Articular chondrocyte of knee joint (primary cell): Measurements from ENCODE around the gene PSORS1C1. TPM values are rescaled to one million over a fixed set of nuclear protein-coding genes. Genes with fewer than 3 reads are reported as not detected.

Experiments used
- small RNA-seq: library from RNA; depleted of rRNA; stranded (forward); fragments of <200 nt; gene quantifications from one replicate; pipeline ENCODE3, GENCODE V24; 2012
- total RNA-seq: library from RNA; depleted of rRNA; stranded (reverse); fragments of >200 nt; gene quantifications from 2 replicates; pipeline ENCODE4 v1.2.3, GENCODE V29; 2012

PSORS1C1 gene, protein sequence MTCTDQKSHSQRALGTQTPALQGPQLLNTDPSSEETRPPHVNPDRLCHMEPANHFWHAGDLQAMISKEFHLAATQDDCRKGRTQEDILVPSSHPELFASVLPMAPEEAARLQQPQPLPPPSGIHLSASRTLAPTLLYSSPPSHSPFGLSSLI
- 3.0 and 3.1 TPM in 2 replicates for total RNA-seq

GRCh38 chr6:31114541-31114878 lies at the start of gene PSORS1C1:
TSS of gene PSORS1C1 (plus strand) at chr6:31114800. CDS start at chr6:31129633, 14,833 bp downstream.

GRCh38 chr6:31112478-31112877 lies 2.1 kb upstream of the PSORS1C1 start, which contains the start of gene C6orf15:
TSS of gene C6orf15 (minus strand) at chr6:31112575. CDS start at chr6:31112555, 20 bp downstream.

DNA sequence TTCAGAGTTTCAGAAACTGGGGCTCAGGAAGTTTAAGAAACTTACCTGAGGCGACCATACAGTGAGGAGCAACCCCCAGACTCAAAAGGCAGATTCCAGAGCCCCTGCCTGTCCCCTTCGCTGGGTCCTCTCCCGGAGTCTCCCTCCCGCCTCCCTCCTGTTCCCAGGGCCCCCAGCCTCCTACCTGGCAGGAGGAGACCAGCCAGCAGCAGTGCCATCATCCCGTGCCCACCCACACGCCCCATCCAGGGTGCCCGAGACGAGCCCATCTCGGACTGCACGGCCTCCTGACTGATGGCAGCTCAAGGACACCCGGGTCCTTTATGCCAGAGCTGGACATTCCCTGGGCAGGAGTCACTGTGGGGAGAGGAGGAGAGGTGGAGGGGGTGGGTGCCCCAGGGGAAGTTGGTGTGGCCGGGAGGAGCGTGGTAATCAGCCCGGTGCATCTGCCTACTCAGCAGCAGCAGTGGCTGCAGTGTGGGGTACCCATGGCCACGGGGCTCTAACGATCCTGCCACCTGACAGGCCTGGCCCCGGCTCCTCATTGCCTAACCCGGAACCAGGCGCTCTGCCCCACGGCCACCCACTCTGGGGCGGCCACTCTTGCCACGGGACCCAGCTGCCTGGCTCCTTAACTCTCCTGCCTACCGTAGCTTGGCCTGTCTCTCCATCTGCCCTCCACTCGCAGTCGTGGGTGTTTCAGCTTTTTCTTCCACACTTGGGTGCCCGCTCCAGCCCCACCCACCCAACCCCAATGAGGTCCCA lies 5.7 kb downstream of the PSORS1C1 start, which contains the start of gene CDSN:
Gene CDSN, minus strand, starts transcription at position 296 of the 765 bp plus-strand sequence. Its CDS starts 27 bp downstream, at position 269.

GRCh38 chr6:31138982-31139381 lies 24.4 kb downstream of the PSORS1C1 start, which contains the start of gene PSORS1C2:
TSS of gene PSORS1C2 (minus strand) at chr6:31139066. CDS start at chr6:31139026, 40 bp downstream.

DNA sequence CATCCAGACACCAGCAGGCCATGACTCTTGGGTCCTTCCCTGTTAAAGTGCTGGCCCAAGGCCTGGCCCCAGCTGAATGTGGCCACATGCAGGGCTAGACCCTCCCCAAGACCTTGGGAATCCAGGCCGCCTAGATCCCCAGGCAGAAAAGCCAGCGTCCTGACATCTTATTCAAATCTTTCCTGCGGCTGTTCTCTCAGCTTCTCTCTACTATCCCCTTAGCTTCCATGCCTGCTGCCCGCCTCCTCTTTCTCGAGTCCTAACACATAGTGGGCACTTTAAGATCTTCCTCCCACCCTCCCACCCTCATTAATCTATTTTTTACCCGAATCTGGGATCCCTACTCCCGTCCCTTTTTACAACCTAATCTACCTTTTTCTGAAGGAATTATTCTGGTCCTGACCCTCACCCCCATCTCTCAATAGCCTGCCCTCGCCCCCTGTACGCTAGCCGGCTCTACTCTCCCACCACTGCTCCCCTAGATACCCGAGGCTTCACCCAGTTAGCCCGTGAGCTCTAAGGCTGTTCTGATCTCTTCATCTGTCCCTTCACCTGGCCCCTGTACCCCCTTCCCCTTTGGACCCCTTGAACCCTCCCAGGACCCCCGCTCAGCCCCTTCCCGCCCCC lies 43.0 kb downstream of the PSORS1C1 start, which contains the start of gene CCHCR1:
Gene CCHCR1, minus strand, starts transcription at position 290 of the 627 bp plus-strand sequence. Its CDS starts 202 bp downstream, at position 88.

DNA sequence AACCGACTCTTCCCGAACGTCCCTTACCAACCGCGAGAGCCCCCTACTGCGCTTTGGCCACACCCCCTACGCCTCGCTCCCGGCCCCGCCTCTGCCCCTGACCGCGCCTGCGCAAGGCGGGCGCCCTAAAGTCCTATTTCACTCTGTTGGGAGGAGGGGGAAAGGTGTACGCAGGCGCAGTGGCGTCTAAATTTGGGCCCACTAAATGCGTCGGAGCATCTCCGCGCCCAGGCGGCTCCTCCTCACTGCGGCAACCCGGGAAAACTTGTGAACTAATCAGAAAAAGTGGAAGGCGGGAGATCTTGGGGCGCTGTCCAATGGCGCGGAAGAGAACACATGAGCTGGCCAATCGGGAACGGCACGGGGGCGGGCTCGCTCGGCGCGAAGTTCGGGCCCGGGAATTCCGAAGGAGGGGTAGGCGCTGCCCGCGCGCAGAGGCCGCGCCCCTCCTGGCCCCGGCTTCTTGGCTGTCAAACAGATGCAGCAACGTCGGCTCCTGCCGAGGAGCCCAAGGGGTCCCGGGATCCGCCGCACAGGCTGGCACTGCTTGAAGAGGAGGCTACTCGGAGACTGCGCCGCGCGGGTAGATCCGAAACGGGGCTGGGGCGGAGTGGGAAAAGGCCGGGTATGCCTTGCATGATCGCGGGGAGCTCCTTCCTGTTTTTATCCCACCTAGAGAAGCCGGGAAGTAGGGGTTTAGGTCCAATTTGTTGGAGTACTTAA lies 43.7 kb downstream of the PSORS1C1 start, which contains the start of gene TCF19:
Gene TCF19, plus strand, starts transcription at position 450 of the 723 bp plus-strand sequence. CDS start 881 bp downstream, outside the sequence.

DNA sequence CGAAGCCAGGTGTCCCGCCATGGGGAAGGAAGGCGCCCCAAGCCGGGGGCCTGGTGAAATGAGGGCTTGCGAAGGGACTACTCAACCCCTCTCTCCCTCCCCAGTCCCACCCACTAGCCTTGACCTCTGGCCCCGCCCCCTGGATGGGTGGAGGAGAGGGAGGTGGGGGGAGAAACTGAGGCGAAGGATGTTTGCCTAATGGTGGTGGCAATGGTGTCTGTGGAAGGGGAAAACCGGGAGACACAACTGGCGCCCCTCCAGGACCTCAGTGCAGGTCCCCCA lies 55.9 kb downstream of the PSORS1C1 start, which contains the start of gene POU5F1:
Gene POU5F1, minus strand, starts transcription at position 83 of the 282 bp plus-strand sequence. Its CDS starts 62 bp downstream, at position 21.

Small RNAs within 50 kb of the gene (small RNA-seq; reads per million reads assigned to genes)
- not detected for gene POLR2LP1
- not detected for gene RNU6-1133P

Other genes with a start within 250 kb of the PSORS1C1 start
- gene DDR1, start 230.3 kb upstream of the PSORS1C1 start, total RNA-seq, result 16.7 and 22.2 TPM in 2 replicates
- 12.3 and 16.5 TPM in 2 replicates for gene GTF2H4, start 206.6 kb upstream of the PSORS1C1 start, total RNA-seq
- 10.8 and 14.5 TPM in 2 replicates for gene VARS2, start 200.6 kb upstream of the PSORS1C1 start, total RNA-seq
- gene SFTA2, start 182.6 kb upstream of the PSORS1C1 start, total RNA-seq, result not detected in 2 replicates
- gene MUCL3, start 173.8 kb upstream of the PSORS1C1 start, total RNA-seq, result not detected in 2 replicates
- gene MUC21, start 131.1 kb upstream of the PSORS1C1 start, total RNA-seq, result not detected in 2 replicates
- not detected in 2 replicates for gene MUC22, start 104.3 kb upstream of the PSORS1C1 start, total RNA-seq
- not detected in 2 replicates for gene C6orf15, start 2.2 kb upstream of the PSORS1C1 start, total RNA-seq
- gene CDSN, start 5.6 kb downstream of the PSORS1C1 start, total RNA-seq, result not detected in 2 replicates
- not detected in 2 replicates for gene PSORS1C2, start 24.3 kb downstream of the PSORS1C1 start, total RNA-seq
- gene CCHCR1, start 43.0 kb downstream of the PSORS1C1 start, total RNA-seq, result 12.7 and 14.5 TPM in 2 replicates
- gene TCF19, start 43.8 kb downstream of the PSORS1C1 start, total RNA-seq, result 8.5 and 10.8 TPM in 2 replicates
- gene POU5F1, start 55.9 kb downstream of the PSORS1C1 start, total RNA-seq, result 0.65 and 0.97 TPM in 2 replicates
- gene HLA-C, start 157.3 kb downstream of the PSORS1C1 start, total RNA-seq, result 46.1 and 310 TPM in 2 replicates
- gene HLA-B, start 242.4 kb downstream of the PSORS1C1 start, total RNA-seq, result 229 and 377 TPM in 2 replicates